Peyer's patch (tissue), 4 donors: Measurements from ENCODE around the gene TTBK2.

Source experiments
- POLR2A ChIP-seq, 2 donors: fragments of 450-650 bp; IDR thresholded peaks; one replicate each; pipeline ENCODE4 v1.5.1; 2017; ENCODE audit warnings: antibody characterized with exemption in 2 of 2, mild to moderate bottlenecking in 2 of 2, moderate library complexity in 2 of 2
- TF ChIP-seq, protein P1 (sequence below), 6 experiments: fragments of 450-650 bp in 4 of 6; fragments of 200-600 bp in 2 of 6; sonication (generic) in 1 of 6; IDR thresholded peaks; one replicate each; pipeline ENCODE4 v1.5.1; 2017 to 2019; ENCODE audit warnings: antibody characterized with exemption in 6 of 6, mild to moderate bottlenecking in 3 of 6, moderate library complexity in 1 of 6

DNA sequence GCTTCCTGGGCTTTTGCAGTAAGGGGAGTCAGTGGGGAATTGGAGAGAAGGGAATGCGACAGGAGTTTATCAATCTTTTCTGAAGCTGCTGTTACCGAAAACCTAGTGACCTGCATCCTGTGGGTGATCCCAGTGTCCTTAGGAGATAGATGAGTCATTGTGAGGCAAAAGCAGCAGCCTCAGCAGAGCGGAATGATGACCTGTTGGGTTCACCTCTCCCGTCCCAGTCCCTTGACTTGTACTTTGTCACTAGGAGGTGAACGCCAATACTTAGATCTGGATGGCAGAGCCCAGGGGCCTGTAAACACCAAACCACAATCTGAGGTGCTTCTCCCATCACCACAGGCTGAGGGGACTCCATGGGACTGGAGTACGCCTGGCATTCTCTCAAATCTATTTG is 201.5 kb downstream of the TTBK2 start:
- TF ChIP-seq, protein P1, sequence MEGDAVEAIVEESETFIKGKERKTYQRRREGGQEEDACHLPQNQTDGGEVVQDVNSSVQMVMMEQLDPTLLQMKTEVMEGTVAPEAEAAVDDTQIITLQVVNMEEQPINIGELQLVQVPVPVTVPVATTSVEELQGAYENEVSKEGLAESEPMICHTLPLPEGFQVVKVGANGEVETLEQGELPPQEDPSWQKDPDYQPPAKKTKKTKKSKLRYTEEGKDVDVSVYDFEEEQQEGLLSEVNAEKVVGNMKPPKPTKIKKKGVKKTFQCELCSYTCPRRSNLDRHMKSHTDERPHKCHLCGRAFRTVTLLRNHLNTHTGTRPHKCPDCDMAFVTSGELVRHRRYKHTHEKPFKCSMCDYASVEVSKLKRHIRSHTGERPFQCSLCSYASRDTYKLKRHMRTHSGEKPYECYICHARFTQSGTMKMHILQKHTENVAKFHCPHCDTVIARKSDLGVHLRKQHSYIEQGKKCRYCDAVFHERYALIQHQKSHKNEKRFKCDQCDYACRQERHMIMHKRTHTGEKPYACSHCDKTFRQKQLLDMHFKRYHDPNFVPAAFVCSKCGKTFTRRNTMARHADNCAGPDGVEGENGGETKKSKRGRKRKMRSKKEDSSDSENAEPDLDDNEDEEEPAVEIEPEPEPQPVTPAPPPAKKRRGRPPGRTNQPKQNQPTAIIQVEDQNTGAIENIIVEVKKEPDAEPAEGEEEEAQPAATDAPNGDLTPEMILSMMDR (IDR thresholded peaks at IDR 0.05), result no peak
- TF ChIP-seq POLR2A (IDR thresholded peaks at IDR 0.05), result no peak
